AG04449 (cell line): ENCODE results near the gene MRPL36.

ENCODE experiments used
- CTCF ChIA-PET: fragments of 350-600 bp; formaldehyde crosslinking; extraction: SDS; loops from one replicate; lab custom pipeline; 2021; ENCODE audit warnings: antibody characterized with exemption; lab: Yijun Ruan, JAX
- POLR2A ChIA-PET: fragments of 400-600, 350-600 bp; formaldehyde crosslinking; extraction: SDS; loops from one replicate; lab custom pipeline; 2020; ENCODE audit warnings: antibody characterized with exemption, inconsistent platforms; lab: Yijun Ruan, JAX
- DNase-seq: peaks from one replicate; pipeline ENCODE4 v3.0.0-alpha.2; 2010; ENCODE audit warnings: low read depth, low spot score
- H3K4me3 ChIP-seq: 2 replicates; pipeline ENCODE4 v1.5.1; 2011; ENCODE audit warnings: low read depth, mild to moderate bottlenecking, control low read depth, low read length
- TF ChIP-seq, protein P1 (sequence below): IDR thresholded peaks from one replicate; pipeline ENCODE4 v1.5.1; 2011; ENCODE audit warnings: mild to moderate bottlenecking, moderate library complexity, low read length, control low read depth, inconsistent platforms; ENCODE audit not compliant: insufficient read depth; ENCODE audit errors: missing control alignments

The MRPL36 gene

DNA sequence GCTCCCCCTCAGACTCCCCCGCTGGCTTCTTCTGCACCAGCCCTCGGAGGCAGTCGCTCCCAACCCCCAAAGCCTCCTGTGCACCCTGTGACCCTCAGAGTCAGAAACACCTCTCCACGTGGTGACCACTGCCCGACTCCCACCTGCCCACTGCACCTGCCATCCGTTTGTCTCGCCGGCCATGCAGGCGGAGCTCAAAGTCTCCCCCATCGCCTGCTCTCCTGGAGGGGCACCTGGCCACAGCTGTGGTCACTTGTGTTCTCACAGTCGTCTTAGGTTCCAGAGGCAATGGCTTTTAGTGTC is 38.2 kb downstream of the MRPL36 start:
- no peak overlapping the region for H3K4me3 ChIP-seq
- TF ChIP-seq, protein P1, sequence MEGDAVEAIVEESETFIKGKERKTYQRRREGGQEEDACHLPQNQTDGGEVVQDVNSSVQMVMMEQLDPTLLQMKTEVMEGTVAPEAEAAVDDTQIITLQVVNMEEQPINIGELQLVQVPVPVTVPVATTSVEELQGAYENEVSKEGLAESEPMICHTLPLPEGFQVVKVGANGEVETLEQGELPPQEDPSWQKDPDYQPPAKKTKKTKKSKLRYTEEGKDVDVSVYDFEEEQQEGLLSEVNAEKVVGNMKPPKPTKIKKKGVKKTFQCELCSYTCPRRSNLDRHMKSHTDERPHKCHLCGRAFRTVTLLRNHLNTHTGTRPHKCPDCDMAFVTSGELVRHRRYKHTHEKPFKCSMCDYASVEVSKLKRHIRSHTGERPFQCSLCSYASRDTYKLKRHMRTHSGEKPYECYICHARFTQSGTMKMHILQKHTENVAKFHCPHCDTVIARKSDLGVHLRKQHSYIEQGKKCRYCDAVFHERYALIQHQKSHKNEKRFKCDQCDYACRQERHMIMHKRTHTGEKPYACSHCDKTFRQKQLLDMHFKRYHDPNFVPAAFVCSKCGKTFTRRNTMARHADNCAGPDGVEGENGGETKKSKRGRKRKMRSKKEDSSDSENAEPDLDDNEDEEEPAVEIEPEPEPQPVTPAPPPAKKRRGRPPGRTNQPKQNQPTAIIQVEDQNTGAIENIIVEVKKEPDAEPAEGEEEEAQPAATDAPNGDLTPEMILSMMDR: no peak
- POLR2A ChIA-PET: no interaction called here
- no peak for DNase-seq
- CTCF ChIA-PET: interaction anchor here (4.1 to 6.2 kb wide), 3 partner anchors 13 to 280 kb away, joined by 38 to 80 read pairs (median 45); no protein-coding TSS in a partner anchor

GRCh38 chr5:1760656-1761452 is 38.8 kb downstream of the MRPL36 start:
- POLR2A ChIA-PET: no interaction called here
- CTCF ChIA-PET: interaction anchor here (5.4 to 6.2 kb wide), 2 partner anchors 13 to 281 kb away, joined by 45 to 80 read pairs; no protein-coding TSS in a partner anchor
- TF ChIP-seq, protein P1: no peak

GRCh38 chr5:1760231-1760630 is 39.4 kb downstream of the MRPL36 start:
- H3K4me3 ChIP-seq: no peak overlapping the region
- DNase-seq: no peak
- TF ChIP-seq, protein P1: no peak
- POLR2A ChIA-PET: no interaction called here
- CTCF ChIA-PET: interaction anchor here (6.2 kb wide), 1 partner anchor 282 kb away, joined by 80 read pairs; no protein-coding TSS in a partner anchor

More at GRCh38 chr5:1760656-1761452, 38.8 kb downstream of the MRPL36 start:
- no peak overlapping the region for H3K4me3 ChIP-seq
- no peak for DNase-seq

DNA sequence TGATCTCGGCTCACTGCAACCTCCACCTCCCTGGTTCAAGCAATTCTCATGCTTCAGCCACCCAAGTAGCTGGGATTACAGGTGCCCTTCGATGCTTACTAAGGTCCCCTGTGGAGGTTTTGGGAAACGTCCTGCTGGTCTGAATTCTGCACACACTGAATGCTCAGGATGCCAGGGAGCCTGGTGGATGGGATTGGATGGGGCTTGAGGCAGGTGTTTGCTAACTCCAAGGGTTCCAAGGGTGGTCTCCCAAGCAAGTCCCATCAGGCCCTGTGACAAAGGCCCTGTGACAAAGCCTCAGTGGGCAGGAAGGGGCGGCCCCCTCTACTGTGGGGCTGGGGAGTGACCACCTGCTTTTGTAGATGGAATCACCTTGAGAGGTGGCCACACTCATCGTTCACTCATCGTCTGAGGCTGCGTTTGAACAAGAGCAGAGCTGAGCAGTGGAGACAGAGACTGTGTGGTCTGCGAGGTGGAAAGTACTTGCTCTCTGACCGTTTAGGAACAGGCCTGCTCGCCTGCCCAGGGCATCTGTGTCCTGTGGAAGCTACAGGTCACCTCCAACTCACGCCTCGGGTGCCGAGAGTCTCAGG is 40.2 kb downstream of the MRPL36 start:
- TF ChIP-seq, protein P1: no peak
- POLR2A ChIA-PET: no interaction called here
- CTCF ChIA-PET: interaction anchor here (1.2 kb wide), 1 partner anchor 277 kb away, joined by 3 read pairs; no protein-coding TSS in a partner anchor
- no peak overlapping the region for H3K4me3 ChIP-seq
- DNase-seq: no peak

DNA sequence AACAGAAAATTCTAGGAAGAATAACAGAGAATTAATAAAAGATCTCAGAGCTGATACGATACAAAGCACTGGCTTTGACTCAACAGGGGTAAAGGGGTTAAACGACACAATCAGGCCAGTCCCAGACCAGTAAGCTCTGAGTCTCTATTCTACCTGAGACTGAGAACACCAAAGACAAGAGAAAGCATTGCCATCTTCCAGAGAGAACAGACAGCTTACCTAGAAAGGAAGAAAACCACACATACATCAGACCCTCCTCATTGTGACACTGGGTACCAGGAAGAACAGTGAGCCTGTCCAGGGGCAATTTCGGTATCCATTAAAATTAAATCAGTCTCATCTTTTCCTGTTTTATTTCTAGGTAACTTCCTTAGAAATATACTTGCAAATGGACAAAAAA is 41.1 kb downstream of the MRPL36 start:
- TF ChIP-seq, protein P1: no peak
- ChIA-PET POLR2A (no interaction called here), CTCF (interaction anchor here (1.2 kb wide), 1 partner anchor 278 kb away, joined by 3 read pairs; no protein-coding TSS in a partner anchor)
- H3K4me3 ChIP-seq: no peak overlapping the region
- DNase-seq: no peak

DNA sequence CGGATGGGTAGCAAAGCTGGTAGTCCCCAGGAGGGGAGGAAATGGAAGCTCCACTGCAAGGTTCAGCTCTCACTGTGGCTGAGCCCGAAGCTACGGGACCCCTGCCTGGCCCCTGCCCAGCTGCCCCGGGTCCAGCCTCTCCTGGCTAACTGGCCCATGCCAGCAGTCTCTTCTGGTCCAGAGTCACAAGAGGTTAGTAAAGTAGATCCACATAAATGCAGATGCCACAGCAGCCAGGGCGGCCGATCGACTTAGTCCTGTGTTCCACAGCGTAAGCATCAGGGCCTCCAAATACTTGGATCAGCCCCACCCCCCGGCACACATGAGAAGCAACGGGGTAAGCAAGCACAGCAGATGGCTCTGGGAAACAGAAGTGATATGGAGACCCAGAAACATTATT is 42.1 kb downstream of the MRPL36 start:
- ChIA-PET POLR2A (no interaction called here), CTCF (no interaction called here)
- H3K4me3 ChIP-seq: no peak overlapping the region
- TF ChIP-seq, protein P1: no peak
- no peak for DNase-seq
